Neural crest cell (in vitro differentiated cells): ENCODE results near the gene B9D1. TPM values are rescaled to one million over a fixed set of nuclear protein-coding genes. Genes with fewer than 3 reads are reported as not detected.
A peak's percentile ranks its signal among the peaks of the same experiment; 100 is the strongest.

Source experiments
- DNase-seq: peaks from one replicate; pipeline ENCODE4 v3.0.0; 2021; ENCODE audit warnings: low read depth, mixed read lengths, low spot score
- H3K27ac Mint-ChIP-seq: one replicate; pipeline ENCODE4 v1.8.0; 2021; ENCODE audit warnings: mild to moderate bottlenecking, mixed read lengths; ENCODE audit not compliant: unreplicated experiment
- H3K27me3 Mint-ChIP-seq: 2 replicates; pipeline ENCODE4 v1.8.0; 2021; ENCODE audit warnings: low read depth, mild to moderate bottlenecking, mixed read lengths
- H3K36me3 Mint-ChIP-seq: 2 replicates; pipeline ENCODE4 v1.8.0; 2021; ENCODE audit warnings: low read depth, mild to moderate bottlenecking, mixed read lengths
- H3K4me1 Mint-ChIP-seq: 2 replicates; pipeline ENCODE4 v1.8.0; 2021; ENCODE audit warnings: mixed read lengths
- H3K4me3 Mint-ChIP-seq: one replicate; pipeline ENCODE4 v1.8.0; 2021; ENCODE audit warnings: mild to moderate bottlenecking, mixed read lengths
- H3K9me3 Mint-ChIP-seq: 2 replicates; pipeline ENCODE4 v1.8.0; 2021; ENCODE audit warnings: mixed read lengths
- CTCF ChIP-seq: fragments of 200-600 bp; sonication (generic); conservative IDR thresholded peaks from 2 replicates; pipeline ENCODE4 v1.5.0; 2021; ENCODE audit warnings: antibody characterized with exemption, mild to moderate bottlenecking
- long read RNA-seq: library from polyadenylated mRNA; unstranded; transcript quantifications from one replicate; pipeline ENCODE4 v2.0.0, GENCODE V29; 2020
- total RNA-seq: library from RNA; stranded (reverse); gene quantifications from 2 replicates; pipeline ENCODE4 v1.2.1, GENCODE V29; 2021

Gene B9D1
- 15.4 and 17.9 TPM in 2 replicates for total RNA-seq
- long read RNA-seq, transcript B9D1-201 (7 exons, 908 nt): major isoform, 5 of 5 reads
- long read RNA-seq, partial matches to known transcripts: 0 of 5 reads
- long read RNA-seq, other reads (novel, unspliced or antisense): 0 of 5 reads

- H3K4me1 Mint-ChIP-seq: peaks cover 16% of the 10 kb centered on the region
- DNase-seq: peak; percentile 97
- peak within 1 kb of the TSS; percentile 97 for H3K4me3 Mint-ChIP-seq
- H3K27ac Mint-ChIP-seq: peak within 1 kb of the TSS; percentile 90
- peaks cover 3% of the 10 kb centered on the region for H3K27me3 Mint-ChIP-seq
- TF ChIP-seq CTCF: peak; percentile 99
- no peaks in the 10 kb centered on the region for H3K36me3 Mint-ChIP-seq
- no peaks in the 10 kb centered on the region for H3K9me3 Mint-ChIP-seq
Observed at GRCh38 chr17:19362277-19363113, at the start of gene B9D1. TSS of gene B9D1 (minus strand) at chr17:19362723. CDS start at chr17:19362569, 154 bp downstream.

GRCh38 chr17:19411631-19412030, 49.1 kb upstream of the B9D1 start:
- DNase-seq: no peak

GRCh38 chr17:19410875-19411620, 48.5 kb upstream of the B9D1 start, which contains the start of gene RNF112:
TSS of gene RNF112 (plus strand) at chr17:19411232. CDS start at chr17:19411409, 177 bp downstream.
- TF ChIP-seq CTCF: no peak
- DNase-seq: no peak
- Mint-ChIP-seq H3K36me3 (no peaks in the 10 kb centered on the region), H3K27me3 (peaks cover 3% of the 10 kb centered on the region), H3K9me3 (no peaks in the 10 kb centered on the region), H3K4me3 (no peak within 1 kb of the TSS), H3K4me1 (no peaks in the 10 kb centered on the region), H3K27ac (peak within 1 kb of the TSS; percentile 69)

More at GRCh38 chr17:19411631-19412030, 49.1 kb upstream of the B9D1 start:
- Mint-ChIP-seq H3K4me3 (no peak overlapping the region), H3K4me1 (no peaks in the 10 kb centered on the region), H3K9me3 (no peaks in the 10 kb centered on the region), H3K27me3 (peaks cover 3% of the 10 kb centered on the region), H3K27ac (no peak overlapping the region), H3K36me3 (no peaks in the 10 kb centered on the region)
- TF ChIP-seq CTCF: no peak

- no peak for DNase-seq
- peaks cover 3% of the 10 kb centered on the region for H3K27me3 Mint-ChIP-seq
- H3K9me3 Mint-ChIP-seq: no peaks in the 10 kb centered on the region
- no peaks in the 10 kb centered on the region for H3K4me1 Mint-ChIP-seq
- H3K4me3 Mint-ChIP-seq: no peak overlapping the region
- H3K36me3 Mint-ChIP-seq: no peaks in the 10 kb centered on the region
- H3K27ac Mint-ChIP-seq: no peak overlapping the region
- no peak for TF ChIP-seq CTCF
Observed at GRCh38 chr17:19410091-19410490, 47.6 kb upstream of the B9D1 start.

- Mint-ChIP-seq H3K27ac (peak overlapping the region; percentile 73), H3K27me3 (peaks cover 3% of the 10 kb centered on the region), H3K9me3 (no peaks in the 10 kb centered on the region), H3K36me3 (no peaks in the 10 kb centered on the region), H3K4me3 (no peak overlapping the region), H3K4me1 (no peaks in the 10 kb centered on the region)
- no peak for DNase-seq
- TF ChIP-seq CTCF: no peak
Observed at GRCh38 chr17:19409509-19409908, 47.0 kb upstream of the B9D1 start.
